Measurements from ENCODE around the gene RBBP7.

Gene RBBP7

DNA sequence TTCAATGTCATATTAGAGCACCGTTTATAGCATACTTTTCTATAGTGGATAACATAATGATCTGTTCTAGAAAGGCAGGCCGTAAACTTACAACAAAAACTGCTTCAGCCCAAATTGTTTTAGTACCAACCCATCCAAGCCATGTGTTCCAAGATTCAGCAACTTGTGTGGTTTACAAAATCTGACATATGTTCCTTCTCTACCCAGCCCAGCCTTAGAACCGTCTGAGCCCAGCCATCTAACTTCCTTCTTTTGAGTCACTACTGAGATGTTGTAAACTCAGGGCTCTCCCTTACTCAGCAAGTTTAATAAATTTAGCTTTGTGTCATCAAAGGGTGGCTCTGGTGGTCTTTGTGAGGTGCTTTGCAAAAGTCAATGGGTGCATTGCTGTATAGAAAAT is 43.9 kb upstream of the RBBP7 start:
- H3K36me3 ChIP-seq (ENCODE audit: control insufficient read depth, low read length), result no peaks in the 10 kb centered on the region
- no peak overlapping the region for H3K4me2 ChIP-seq (ENCODE audit: low read length)
- H3K4me1 ChIP-seq (ENCODE audit: control insufficient read depth, low read length), result no peaks in the 10 kb centered on the region
- H3K9me3 ChIP-seq (ENCODE audit: control insufficient read depth, insufficient read depth, low read length), result no peaks in the 10 kb centered on the region
- no peaks in the 10 kb centered on the region for H3K9me2 ChIP-seq (replicated peaks; ENCODE audit: control insufficient read depth, low read length)
- H3K79me2 ChIP-seq (ENCODE audit: control insufficient read depth, low read length), result no peaks in the 10 kb centered on the region
- TF ChIP-seq, protein P1, sequence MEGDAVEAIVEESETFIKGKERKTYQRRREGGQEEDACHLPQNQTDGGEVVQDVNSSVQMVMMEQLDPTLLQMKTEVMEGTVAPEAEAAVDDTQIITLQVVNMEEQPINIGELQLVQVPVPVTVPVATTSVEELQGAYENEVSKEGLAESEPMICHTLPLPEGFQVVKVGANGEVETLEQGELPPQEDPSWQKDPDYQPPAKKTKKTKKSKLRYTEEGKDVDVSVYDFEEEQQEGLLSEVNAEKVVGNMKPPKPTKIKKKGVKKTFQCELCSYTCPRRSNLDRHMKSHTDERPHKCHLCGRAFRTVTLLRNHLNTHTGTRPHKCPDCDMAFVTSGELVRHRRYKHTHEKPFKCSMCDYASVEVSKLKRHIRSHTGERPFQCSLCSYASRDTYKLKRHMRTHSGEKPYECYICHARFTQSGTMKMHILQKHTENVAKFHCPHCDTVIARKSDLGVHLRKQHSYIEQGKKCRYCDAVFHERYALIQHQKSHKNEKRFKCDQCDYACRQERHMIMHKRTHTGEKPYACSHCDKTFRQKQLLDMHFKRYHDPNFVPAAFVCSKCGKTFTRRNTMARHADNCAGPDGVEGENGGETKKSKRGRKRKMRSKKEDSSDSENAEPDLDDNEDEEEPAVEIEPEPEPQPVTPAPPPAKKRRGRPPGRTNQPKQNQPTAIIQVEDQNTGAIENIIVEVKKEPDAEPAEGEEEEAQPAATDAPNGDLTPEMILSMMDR (IDR thresholded peaks at IDR 0.05; ENCODE audit: low read depth, low read length, poor library complexity, severe bottlenecking), result no peak
- no peak for TF ChIP-seq EZH2phosphoT487 (IDR thresholded peaks at IDR 0.05; ENCODE audit: borderline replicate concordance, low read length)
- no peak overlapping the region for H3K27ac ChIP-seq (ENCODE audit: low read depth, low read length)
- H4K20me1 ChIP-seq (ENCODE audit: control insufficient read depth, insufficient read depth, low read depth, low read length), result no peaks in the 10 kb centered on the region
- H3F3A ChIP-seq (ENCODE audit: control insufficient read depth, insufficient read depth), result no peaks in the 10 kb centered on the region
- H3K4me3 ChIP-seq (ENCODE audit: low read length), result no peak overlapping the region
- no peaks in the 10 kb centered on the region for H3K27me3 ChIP-seq (ENCODE audit: control insufficient read depth, low read length)

DNA sequence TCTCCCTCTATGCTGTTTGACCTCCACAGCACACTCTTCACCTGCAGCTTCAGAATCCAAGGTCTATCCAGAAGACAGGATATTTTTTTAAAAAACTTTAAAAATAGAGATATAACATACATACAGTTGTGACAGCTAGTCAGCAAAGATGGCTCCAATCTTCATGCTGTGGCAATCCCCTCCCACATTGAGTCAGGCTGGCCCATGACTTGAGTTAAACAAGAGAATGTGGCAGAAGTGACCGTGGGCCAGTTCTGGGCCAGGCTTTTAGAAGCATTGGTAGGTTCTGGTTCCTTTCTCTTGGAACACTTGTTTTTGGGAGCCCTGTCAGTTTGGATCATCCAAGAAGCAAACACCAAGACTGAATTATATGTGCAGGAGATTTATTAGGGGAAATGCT is 40.2 kb upstream of the RBBP7 start:
- H3K27ac ChIP-seq (ENCODE audit: low read depth, low read length), result no peak overlapping the region
- no peaks in the 10 kb centered on the region for H3K36me3 ChIP-seq (ENCODE audit: control insufficient read depth, low read length)
- no peak overlapping the region for H3K4me3 ChIP-seq (ENCODE audit: low read length)
- TF ChIP-seq EZH2phosphoT487 (IDR thresholded peaks at IDR 0.05; ENCODE audit: borderline replicate concordance, low read length), result no peak
- TF ChIP-seq, protein P1 (IDR thresholded peaks at IDR 0.05; ENCODE audit: low read depth, low read length, poor library complexity, severe bottlenecking), result no peak
- H3K9me2 ChIP-seq (replicated peaks; ENCODE audit: control insufficient read depth, low read length), result no peaks in the 10 kb centered on the region
- H3K4me1 ChIP-seq (ENCODE audit: control insufficient read depth, low read length), result no peaks in the 10 kb centered on the region
- H3F3A ChIP-seq (ENCODE audit: control insufficient read depth, insufficient read depth), result no peaks in the 10 kb centered on the region
- no peaks in the 10 kb centered on the region for H4K20me1 ChIP-seq (ENCODE audit: control insufficient read depth, insufficient read depth, low read depth, low read length)
- H3K27me3 ChIP-seq (ENCODE audit: control insufficient read depth, low read length), result no peaks in the 10 kb centered on the region
- H3K4me2 ChIP-seq (ENCODE audit: low read length), result no peak overlapping the region
- no peaks in the 10 kb centered on the region for H3K9me3 ChIP-seq (ENCODE audit: control insufficient read depth, insufficient read depth, low read length)
- no peaks in the 10 kb centered on the region for H3K79me2 ChIP-seq (ENCODE audit: control insufficient read depth, low read length)

GRCh38 chrX:16903274-16904022 is 33.3 kb upstream of the RBBP7 start:
- Histone ChIP-seq H3K79me2 (ENCODE audit: control insufficient read depth, low read length) (no peaks in the 10 kb centered on the region), H3F3A (ENCODE audit: control insufficient read depth, insufficient read depth) (no peaks in the 10 kb centered on the region), H4K20me1 (ENCODE audit: control insufficient read depth, insufficient read depth, low read depth, low read length) (no peaks in the 10 kb centered on the region), H3K27ac (ENCODE audit: low read depth, low read length) (peak overlapping the region; percentile 34), H3K27me3 (ENCODE audit: control insufficient read depth, low read length) (no peaks in the 10 kb centered on the region), H3K4me1 (ENCODE audit: control insufficient read depth, low read length) (peaks cover 10% of the 10 kb centered on the region), H3K9me3 (ENCODE audit: control insufficient read depth, insufficient read depth, low read length) (no peaks in the 10 kb centered on the region), H3K4me2 (ENCODE audit: low read length) (peak overlapping the region; percentile 39), H3K9me2 (replicated peaks; ENCODE audit: control insufficient read depth, low read length) (no peaks in the 10 kb centered on the region), H3K36me3 (ENCODE audit: control insufficient read depth, low read length) (no peaks in the 10 kb centered on the region), H3K4me3 (ENCODE audit: low read length) (no peak overlapping the region)
- no peak for TF ChIP-seq EZH2phosphoT487 (IDR thresholded peaks at IDR 0.05; ENCODE audit: borderline replicate concordance, low read length)
- TF ChIP-seq, protein P1 (IDR thresholded peaks at IDR 0.05; ENCODE audit: low read depth, low read length, poor library complexity, severe bottlenecking), result no peak

All from DOHH2 (cell line).